NCI-H82 treated with DMSO at 0.1 percent for 48 hours (cell line): ENCODE measurements around the gene EMILIN3.
"Not testable (repeated sequence)": the region's sequence is repeated elsewhere in the genome, so short reads cannot be mapped to it uniquely, and the experiment has no call there.

Source experiments
- DNase-seq: peaks from one replicate; lab custom pipeline; 2025; ENCODE audit not compliant: unreplicated experiment; lab: John Stamatoyannopoulos, UW

EMILIN3 gene

GRCh38 chr20:41329435-41330342 is 36.9 kb downstream of the EMILIN3 start:
- DNase-seq = no peak

GRCh38 chr20:41327178-41327577 is 39.4 kb downstream of the EMILIN3 start:
- no peak for DNase-seq

GRCh38 chr20:41320976-41321375 is 45.6 kb downstream of the EMILIN3 start:
- DNase-seq = no peak

- no peak for DNase-seq
Measured at GRCh38 chr20:41320441-41320840, 46.2 kb downstream of the EMILIN3 start.

- DNase-seq = no peak
Measured at GRCh38 chr20:41318271-41318649, 48.4 kb downstream of the EMILIN3 start.

GRCh38 chr20:41317546-41318270 is 48.9 kb downstream of the EMILIN3 start, which contains the start of gene ZHX3:
Gene ZHX3, minus strand, starts transcription at chr20:41317731. Its CDS starts 112,815 bp downstream, at chr20:41204916.
- DNase-seq = peak; percentile 86

- DNase-seq = peak; percentile 42
Measured at GRCh38 chr20:41316602-41317545, 49.7 kb downstream of the EMILIN3 start.

DNA sequence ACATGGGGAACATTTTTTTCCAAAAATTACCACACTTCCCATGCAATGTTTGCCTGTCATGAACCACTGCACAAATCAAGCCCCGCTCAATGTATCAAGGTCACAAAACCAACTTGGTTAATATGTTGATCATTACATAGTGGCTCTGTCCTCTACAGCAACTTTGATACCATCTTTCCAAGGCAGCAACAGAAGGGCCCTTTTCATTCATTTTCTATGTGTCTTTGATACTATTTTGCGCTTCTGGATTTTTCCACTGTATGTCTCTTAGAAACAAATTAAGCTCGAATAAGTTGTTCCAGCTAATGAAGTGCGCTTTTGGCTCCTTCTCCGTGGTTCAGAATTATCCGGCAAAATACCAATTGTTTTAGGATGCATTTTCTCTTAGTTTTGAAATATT is 50.6 kb downstream of the EMILIN3 start:
- DNase-seq = no peak

DNA sequence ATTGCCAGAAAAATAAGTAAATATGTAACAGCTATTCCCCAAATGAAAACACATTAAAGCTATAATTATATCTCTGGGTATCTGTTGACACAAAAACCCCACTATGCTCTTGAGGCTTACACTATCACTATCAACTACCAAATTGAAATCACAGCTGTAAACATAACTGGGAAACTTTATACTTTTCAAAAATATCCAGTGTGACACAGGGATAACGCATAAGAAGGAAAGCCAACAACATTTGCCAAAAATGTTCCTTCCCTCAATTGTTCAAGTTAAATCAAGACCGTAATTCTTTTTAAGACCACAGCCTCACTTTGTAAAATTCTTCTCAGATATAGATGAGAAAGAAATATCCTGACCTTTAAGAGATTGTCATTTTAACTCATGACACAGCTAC is 52.2 kb downstream of the EMILIN3 start:
- no peak for DNase-seq

DNA sequence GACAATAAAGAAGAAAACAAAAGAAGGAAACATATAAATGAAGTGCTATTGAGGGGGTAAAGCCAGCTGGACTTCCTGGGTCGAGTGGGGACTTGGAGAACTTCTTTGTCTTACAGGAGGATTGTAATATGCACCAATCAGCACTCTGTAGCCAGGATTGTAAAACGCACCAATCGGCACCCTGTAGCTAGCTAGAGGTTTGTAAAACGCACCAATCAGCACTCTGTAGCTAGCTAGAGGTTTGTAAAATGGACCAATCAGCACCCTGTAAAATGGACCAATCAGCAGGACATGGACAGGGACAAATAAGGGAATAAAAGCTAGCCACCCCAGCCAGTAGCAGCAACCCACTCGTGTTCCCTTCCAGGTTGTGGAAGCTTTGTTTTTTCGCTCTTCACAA is 54.6 kb downstream of the EMILIN3 start:
- DNase-seq = not testable (repeated sequence)
